Ishikawa (cell line): ENCODE results near the gene QDPR.

Experiments used
- EP300 ChIP-seq: IDR thresholded peaks from 2 replicates; pipeline ENCODE4 v1.6.1; 2012; ENCODE audit warnings: borderline replicate concordance
- FOXM1 ChIP-seq: IDR thresholded peaks from 2 replicates; pipeline ENCODE4 v1.6.1; 2012; ENCODE audit warnings: low read depth, borderline replicate concordance
- NFIC ChIP-seq: IDR thresholded peaks from 2 replicates; pipeline ENCODE4 v1.6.1; 2012
- TAF1 ChIP-seq: IDR thresholded peaks from 2 replicates; pipeline ENCODE4 v1.6.1; 2012; ENCODE audit warnings: low read depth, mild to moderate bottlenecking
- TCF12 ChIP-seq: IDR thresholded peaks from 2 replicates; pipeline ENCODE4 v1.6.1; 2012; ENCODE audit warnings: low read depth
- TF ChIP-seq, protein P1 (sequence below): IDR thresholded peaks from 2 replicates; pipeline ENCODE4 v1.6.1; 2012
- TF ChIP-seq, protein P2 (sequence below): IDR thresholded peaks from 2 replicates; pipeline ENCODE4 v1.6.1; 2012; ENCODE audit warnings: low read depth, mild to moderate bottlenecking

DNA sequence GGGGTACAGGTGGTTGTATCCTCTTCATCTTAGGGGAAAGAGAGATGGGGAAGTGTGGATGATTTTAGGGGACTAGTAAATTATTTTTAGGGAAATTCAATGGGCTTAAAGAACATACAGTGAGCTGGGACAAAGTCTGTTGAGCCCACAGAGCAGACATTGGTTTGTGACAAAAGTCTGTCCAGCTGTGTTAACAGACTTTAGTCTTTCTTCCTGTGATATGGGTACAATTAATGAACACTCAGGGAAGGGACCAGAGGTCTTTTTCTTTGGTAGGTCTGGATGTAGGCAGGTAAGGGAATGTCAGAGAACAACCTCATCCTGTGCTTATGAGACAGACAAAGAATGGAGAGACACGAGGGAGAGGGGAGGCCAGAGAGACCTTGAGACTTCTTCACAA, 5.1 kb upstream of the QDPR start:
- TF ChIP-seq FOXM1 (no peak), TCF12 (no peak), NFIC (no peak), EP300 (no peak), TAF1 (no peak)
- TF ChIP-seq, protein P1, sequence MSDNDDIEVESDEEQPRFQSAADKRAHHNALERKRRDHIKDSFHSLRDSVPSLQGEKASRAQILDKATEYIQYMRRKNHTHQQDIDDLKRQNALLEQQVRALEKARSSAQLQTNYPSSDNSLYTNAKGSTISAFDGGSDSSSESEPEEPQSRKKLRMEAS: no peak
- TF ChIP-seq, protein P2, sequence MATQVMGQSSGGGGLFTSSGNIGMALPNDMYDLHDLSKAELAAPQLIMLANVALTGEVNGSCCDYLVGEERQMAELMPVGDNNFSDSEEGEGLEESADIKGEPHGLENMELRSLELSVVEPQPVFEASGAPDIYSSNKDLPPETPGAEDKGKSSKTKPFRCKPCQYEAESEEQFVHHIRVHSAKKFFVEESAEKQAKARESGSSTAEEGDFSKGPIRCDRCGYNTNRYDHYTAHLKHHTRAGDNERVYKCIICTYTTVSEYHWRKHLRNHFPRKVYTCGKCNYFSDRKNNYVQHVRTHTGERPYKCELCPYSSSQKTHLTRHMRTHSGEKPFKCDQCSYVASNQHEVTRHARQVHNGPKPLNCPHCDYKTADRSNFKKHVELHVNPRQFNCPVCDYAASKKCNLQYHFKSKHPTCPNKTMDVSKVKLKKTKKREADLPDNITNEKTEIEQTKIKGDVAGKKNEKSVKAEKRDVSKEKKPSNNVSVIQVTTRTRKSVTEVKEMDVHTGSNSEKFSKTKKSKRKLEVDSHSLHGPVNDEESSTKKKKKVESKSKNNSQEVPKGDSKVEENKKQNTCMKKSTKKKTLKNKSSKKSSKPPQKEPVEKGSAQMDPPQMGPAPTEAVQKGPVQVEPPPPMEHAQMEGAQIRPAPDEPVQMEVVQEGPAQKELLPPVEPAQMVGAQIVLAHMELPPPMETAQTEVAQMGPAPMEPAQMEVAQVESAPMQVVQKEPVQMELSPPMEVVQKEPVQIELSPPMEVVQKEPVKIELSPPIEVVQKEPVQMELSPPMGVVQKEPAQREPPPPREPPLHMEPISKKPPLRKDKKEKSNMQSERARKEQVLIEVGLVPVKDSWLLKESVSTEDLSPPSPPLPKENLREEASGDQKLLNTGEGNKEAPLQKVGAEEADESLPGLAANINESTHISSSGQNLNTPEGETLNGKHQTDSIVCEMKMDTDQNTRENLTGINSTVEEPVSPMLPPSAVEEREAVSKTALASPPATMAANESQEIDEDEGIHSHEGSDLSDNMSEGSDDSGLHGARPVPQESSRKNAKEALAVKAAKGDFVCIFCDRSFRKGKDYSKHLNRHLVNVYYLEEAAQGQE: no peak
